Ovary (tissue), 9 donors: ENCODE data around the gene ARHGEF12. TPM values are rescaled to one million over a fixed set of nuclear protein-coding genes. Genes with fewer than 3 reads are reported as not detected.

Experiments
- DNase-seq, 5 donors: peaks; one replicate each; pipeline ENCODE4 v3.0.0-alpha.2; 2019 to 2020
- H3K27ac ChIP-seq, 2 donors: fragments of 200-600 bp; one replicate each; pipeline versions ENCODE4 v1.5.1 to v1.8.0; 2019 to 2022
- H3K27me3 ChIP-seq: fragments of 200-600 bp; one replicate; pipeline ENCODE4 v1.8.0; 2022
- H3K36me3 ChIP-seq: fragments of 200-600 bp; sonication (generic); one replicate; pipeline ENCODE4 v1.5.1; 2019
- H3K4me1 ChIP-seq: one replicate; pipeline ENCODE4 v1.8.1; 2013; ENCODE audit warnings: mild to moderate bottlenecking, moderate library complexity; ENCODE audit not compliant: insufficient read depth
- H3K4me3 ChIP-seq: fragments of 200-600 bp; sonication (generic); one replicate; pipeline ENCODE4 v1.5.1; 2017
- H3K9me3 ChIP-seq, 2 donors: fragments of 200-600 bp in 1 of 2; sonication (generic) in 1 of 2; one replicate each; pipeline versions ENCODE4 v1.5.1 to v1.8.1; 2013 to 2019; ENCODE audit warnings: mild to moderate bottlenecking in 1 of 2, moderate library complexity in 1 of 2
- EP300 ChIP-seq: sonication (generic); formaldehyde crosslinking; IDR thresholded peaks from one replicate; pipeline ENCODE4 v1.6.1; 2017; ENCODE audit warnings: antibody characterized with exemption
- POLR2A ChIP-seq: fragments of 450-650 bp; IDR thresholded peaks from one replicate; pipeline ENCODE4 v1.6.1; 2017; ENCODE audit warnings: antibody characterized with exemption, mild to moderate bottlenecking, moderate library complexity
- WGBS, 3 donors: extraction: QIAGEN DNeasy Blood & Tissue Kit in 1 of 3; methylation state at CpG; one replicate each; pipeline versions ENCODE4 v1.1.5 to v1.1.7; 2013 to 2017; 5-methylcytosine and 5-hydroxymethylcytosine counted together
- intact Hi-C, 4 donors: fragments of 100-400 bp; cut with DNase I; formaldehyde crosslinking; loops; one replicate each; pipeline versions ENCODE4 v1.11.0 to v1.15.1; 2022 to 2023
- polyA plus RNA-seq, 2 donors: library from polyadenylated mRNA; stranded (reverse); fragments of 200-250 nt in 1 of 2; fragments of 350-450 nt in 1 of 2; fragmentation: Illumina TruSeq in 1 of 2; extraction: RNeasy Lipid Tissue Mini Kit (QIAGEN cat#74804) in 1 of 2; gene quantifications; one replicate each; pipeline ENCODE4 v1.2.3, GENCODE V29; 2013 to 2014
- total RNA-seq, 7 donors: library from RNA; depleted of rRNA in 2 of 7; stranded (reverse); fragments of >200 nt in 2 of 7; fragmentation: NEBNext Ultra II Directional in 3 of 7; extraction: Animal tissue kit (Norgen Biotek cat#: 25700) in 3 of 7; gene quantifications; one replicate each; pipeline versions ENCODE4 v1.1.0 to v1.2.4, GENCODE V29; 2016 to 2023
- TF ChIP-seq, protein P1 (sequence below), 3 donors: fragments of 450-650 bp in 2 of 3; fragments of 200-600 bp in 1 of 3; IDR thresholded peaks; one replicate each; pipeline versions ENCODE4 v1.5.1 to v1.8.0; 2016 to 2022; ENCODE audit warnings: antibody characterized with exemption in 3 of 3, mild to moderate bottlenecking in 1 of 3
- donor health status: DM: no; HTN: no; CAD: no; lungs with moderate emphysema.
- donor health status: DM: no; HTN: no; CAD: no.
- donor health status: Bipolar disorder and iron deficiency.
- donor health status: DM: yes; HTN: yes; CAD: no.
- donor health status: DM: no; HTN: no; CAD: no.
- donor health status: DM: yes; HTN: yes; CAD: no.

The ARHGEF12 gene
- total and polyA plus RNA-seq, 9 donors: 22.1 to 92.9 (median 69.3) TPM

DNA sequence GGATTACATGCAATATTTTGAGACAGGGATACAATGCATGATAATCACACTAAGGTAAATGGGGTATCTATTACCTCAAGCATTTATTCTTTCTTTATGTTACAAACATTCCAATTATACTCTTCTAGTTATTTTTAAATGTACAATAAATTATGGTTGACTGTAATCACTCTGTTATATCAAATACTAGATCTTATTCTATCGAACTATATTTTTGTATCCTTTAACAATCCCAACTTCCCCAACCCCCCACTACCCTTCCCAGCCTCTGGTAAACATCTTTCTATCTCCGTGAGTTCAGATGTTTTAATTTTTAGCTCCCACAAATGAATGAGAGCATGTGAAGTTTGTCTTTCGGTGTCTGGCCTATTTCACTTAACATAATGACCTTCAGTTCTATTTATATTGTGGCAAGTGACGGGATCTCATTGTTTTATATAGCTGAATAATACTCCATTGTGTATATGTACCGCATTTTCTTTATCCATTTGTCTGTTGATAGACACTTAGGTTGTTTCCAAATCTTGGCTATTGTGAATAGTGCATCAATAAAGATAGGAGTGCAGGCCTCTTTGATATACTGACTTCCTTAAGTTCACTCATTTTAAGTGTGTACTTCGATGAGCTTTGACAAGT is 40.5 kb downstream of the ARHGEF12 start:
- no peaks in the 10 kb centered on the region for H3K9me3 ChIP-seq
- intact Hi-C loops: no loop called here
- no peaks in the 10 kb centered on the region for H3K27me3 ChIP-seq
- H3K36me3 ChIP-seq: no peaks in the 10 kb centered on the region
- H3K27ac ChIP-seq: no peak overlapping the region
- no peak for TF ChIP-seq EP300
- no peak for TF ChIP-seq POLR2A
- TF ChIP-seq, protein P1, sequence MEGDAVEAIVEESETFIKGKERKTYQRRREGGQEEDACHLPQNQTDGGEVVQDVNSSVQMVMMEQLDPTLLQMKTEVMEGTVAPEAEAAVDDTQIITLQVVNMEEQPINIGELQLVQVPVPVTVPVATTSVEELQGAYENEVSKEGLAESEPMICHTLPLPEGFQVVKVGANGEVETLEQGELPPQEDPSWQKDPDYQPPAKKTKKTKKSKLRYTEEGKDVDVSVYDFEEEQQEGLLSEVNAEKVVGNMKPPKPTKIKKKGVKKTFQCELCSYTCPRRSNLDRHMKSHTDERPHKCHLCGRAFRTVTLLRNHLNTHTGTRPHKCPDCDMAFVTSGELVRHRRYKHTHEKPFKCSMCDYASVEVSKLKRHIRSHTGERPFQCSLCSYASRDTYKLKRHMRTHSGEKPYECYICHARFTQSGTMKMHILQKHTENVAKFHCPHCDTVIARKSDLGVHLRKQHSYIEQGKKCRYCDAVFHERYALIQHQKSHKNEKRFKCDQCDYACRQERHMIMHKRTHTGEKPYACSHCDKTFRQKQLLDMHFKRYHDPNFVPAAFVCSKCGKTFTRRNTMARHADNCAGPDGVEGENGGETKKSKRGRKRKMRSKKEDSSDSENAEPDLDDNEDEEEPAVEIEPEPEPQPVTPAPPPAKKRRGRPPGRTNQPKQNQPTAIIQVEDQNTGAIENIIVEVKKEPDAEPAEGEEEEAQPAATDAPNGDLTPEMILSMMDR (IDR thresholded peaks at IDR 0.05): no peak
- no peak overlapping the region for H3K4me3 ChIP-seq
- peaks cover 7% of the 10 kb centered on the region for H3K4me1 ChIP-seq
- DNase-seq: no peak
- WGBS, 3 donors: 81 to 84% (median 84%) methylated on average over 6 of the region's 6 CpGs

DNA sequence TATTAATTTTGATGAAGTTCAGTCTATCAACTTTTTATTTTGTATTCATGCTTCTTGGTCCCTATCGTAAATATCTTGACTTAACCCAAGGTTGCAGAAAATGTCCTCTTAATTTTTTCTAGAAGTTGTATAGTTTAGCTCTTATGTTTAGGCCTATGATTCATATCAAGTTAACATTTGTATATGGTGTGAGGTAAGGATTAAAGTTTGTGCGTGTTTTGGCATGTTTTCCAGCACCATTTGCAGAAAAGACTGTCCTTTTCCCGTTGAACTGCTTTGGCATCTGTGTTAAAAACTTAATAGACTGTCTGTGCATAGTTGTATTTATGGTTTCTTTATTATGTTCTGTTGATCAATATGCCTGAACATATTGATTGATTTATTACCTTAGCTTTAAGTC is 42.3 kb downstream of the ARHGEF12 start:
- intact Hi-C loops: no loop called here
- TF ChIP-seq, protein P1 (IDR thresholded peaks at IDR 0.05): no peak
- H3K36me3 ChIP-seq: no peaks in the 10 kb centered on the region
- no peak for DNase-seq
- H3K4me1 ChIP-seq: peaks cover 7% of the 10 kb centered on the region
- H3K9me3 ChIP-seq: no peaks in the 10 kb centered on the region
- no peak overlapping the region for H3K27ac ChIP-seq
- 77 to 97% (median 94%) methylated on average over 3 of the region's 3 CpGs for WGBS, 3 donors
- no peaks in the 10 kb centered on the region for H3K27me3 ChIP-seq
- no peak overlapping the region for H3K4me3 ChIP-seq

DNA sequence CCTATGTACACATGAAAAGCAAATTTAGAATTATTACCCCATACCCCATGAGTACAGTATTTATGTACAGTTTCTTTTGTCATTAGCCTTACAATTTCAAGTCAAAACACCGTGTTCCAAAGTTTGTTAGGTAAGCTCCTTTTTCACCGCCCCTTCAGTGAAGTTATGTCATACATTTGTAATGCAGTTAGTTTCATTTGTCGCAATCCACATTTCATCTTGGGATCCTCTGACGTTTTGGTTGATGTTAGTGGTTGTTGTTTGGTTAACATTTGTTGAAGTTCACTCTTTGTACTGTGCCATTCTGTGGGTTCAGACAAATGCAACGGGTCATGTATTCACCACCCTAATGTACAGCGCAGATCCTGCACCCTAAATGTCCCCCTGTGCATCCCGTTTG is 45.2 kb downstream of the ARHGEF12 start:
- Histone ChIP-seq H3K27ac (no peak overlapping the region), H3K4me3 (no peak overlapping the region), H3K9me3 (no peaks in the 10 kb centered on the region), H3K4me1 (peaks cover 3% of the 10 kb centered on the region), H3K36me3 (no peaks in the 10 kb centered on the region), H3K27me3 (no peaks in the 10 kb centered on the region)
- no peak for TF ChIP-seq EP300
- TF ChIP-seq, protein P1 (IDR thresholded peaks at IDR 0.05): no peak
- TF ChIP-seq POLR2A: no peak
- intact Hi-C loops: no loop called here
- DNase-seq: no peak
- 90 to 92% (median 91%) methylated on average over 7 of the region's 7 CpGs for WGBS, 3 donors

DNA sequence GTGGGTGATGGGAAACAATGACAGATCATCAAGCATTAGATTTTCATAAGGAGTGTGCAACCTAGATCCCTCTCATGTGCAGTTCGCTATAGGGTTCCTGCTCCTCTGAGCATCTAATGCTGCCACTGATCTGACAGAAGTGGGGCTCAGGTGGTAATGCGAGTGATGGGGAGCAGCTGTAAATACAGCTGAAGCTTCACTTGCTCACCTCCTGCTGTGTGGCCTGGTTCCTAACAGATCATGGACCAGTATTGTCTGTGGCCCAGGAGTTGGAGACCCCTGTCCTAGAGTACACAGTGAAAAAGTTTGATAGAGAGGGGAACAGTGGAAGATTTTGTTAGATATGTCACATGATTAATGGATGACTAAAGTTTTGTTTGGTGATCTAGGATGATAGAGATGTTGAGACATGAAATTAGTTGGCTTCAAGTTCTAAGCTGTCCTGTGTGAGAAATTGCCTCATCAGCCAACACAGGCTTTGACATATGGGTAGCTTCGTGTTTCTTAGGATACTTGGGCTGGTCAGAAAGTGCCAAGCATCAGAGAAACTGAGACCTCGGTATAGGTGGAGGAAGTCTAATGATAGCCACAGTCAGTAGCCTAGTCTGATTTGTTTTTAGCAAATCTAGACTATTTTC is 47.4 kb downstream of the ARHGEF12 start:
- TF ChIP-seq POLR2A: no peak
- TF ChIP-seq EP300: no peak
- TF ChIP-seq, protein P1 (IDR thresholded peaks at IDR 0.05): no peak
- no peak overlapping the region for H3K27ac ChIP-seq
- 95 to 96% (median 95%) methylated on average over 4 of the region's 4 CpGs for WGBS, 3 donors
- intact Hi-C loops: no loop called here
- DNase-seq: no peak
- no peaks in the 10 kb centered on the region for H3K36me3 ChIP-seq
- peaks cover 3% of the 10 kb centered on the region for H3K4me1 ChIP-seq
- no peaks in the 10 kb centered on the region for H3K9me3 ChIP-seq
- no peak overlapping the region for H3K4me3 ChIP-seq
- no peaks in the 10 kb centered on the region for H3K27me3 ChIP-seq
